Kidney (tissue), 14 donors: ENCODE results near the gene EIF2D. TPM values are rescaled to one million over a fixed set of nuclear protein-coding genes. Genes with fewer than 3 reads are reported as not detected.

ENCODE experiments used
- DNase-seq, 5 donors: peaks; one replicate each; pipeline ENCODE4 v3.0.0-alpha.2; 2013 to 2020
- FAIRE-seq: peaks from 2 replicates; lab custom pipeline; 2012; peaks lifted over from hg19 to GRCh38; lab: Jason Lieb, UNC
- H3K27ac ChIP-seq, 2 donors: one replicate each; pipeline ENCODE4 v1.7.0; 2013; ENCODE audit warnings: low read depth in 2 of 2, low read length in 2 of 2, inconsistent platforms in 1 of 2
- H3K27me3 ChIP-seq: one replicate; pipeline ENCODE4 v1.7.1; 2013; ENCODE audit warnings: low read length, inconsistent platforms; ENCODE audit not compliant: control insufficient read depth, insufficient read depth
- H3K36me3 ChIP-seq, 3 donors: one replicate each; pipeline versions ENCODE4 v1.7.0 to v1.7.1; 2013; ENCODE audit warnings: low read length in 3 of 3, control low read depth in 1 of 3, inconsistent platforms in 1 of 3; ENCODE audit not compliant: insufficient read depth in 3 of 3, control insufficient read depth in 2 of 3
- H3K4me1 ChIP-seq, 3 donors: one replicate each; pipeline versions ENCODE4 v1.7.0 to v1.7.1; 2013; ENCODE audit warnings: low read length in 3 of 3, inconsistent platforms in 1 of 3, low read depth in 1 of 3; ENCODE audit not compliant: control insufficient read depth in 2 of 3, insufficient read depth in 2 of 3
- H3K4me3 ChIP-seq, 3 donors: one replicate each; pipeline versions ENCODE4 v1.7.0 to v1.8.1; 2013; ENCODE audit warnings: low read length in 3 of 3, control low read depth in 1 of 3, inconsistent platforms in 1 of 3
- H3K9ac ChIP-seq, 3 donors: one replicate each; pipeline versions ENCODE4 v1.7.0 to v1.7.1; 2013; ENCODE audit warnings: low read length in 3 of 3, control low read depth in 1 of 3, inconsistent platforms in 1 of 3
- H3K9me3 ChIP-seq, 3 donors: one replicate each; pipeline versions ENCODE4 v1.7.0 to v1.7.1; 2013; ENCODE audit warnings: low read length in 3 of 3, control low read depth in 1 of 3, inconsistent platforms in 1 of 3; ENCODE audit not compliant: control insufficient read depth in 2 of 3, insufficient read depth in 1 of 3
- CTCF ChIP-seq: IDR thresholded peaks from 3 replicates; pipeline ENCODE4 v1.5.1; 2012; ENCODE audit warnings: mild to moderate bottlenecking, moderate library complexity, borderline replicate concordance; ENCODE audit not compliant: insufficient read depth; ENCODE audit errors: extremely low read depth
- intact Hi-C: fragments of 100-400 bp; cut with DNase I; formaldehyde crosslinking; loops from one replicate; pipeline ENCODE4 v1.11.1; 2022
- polyA plus RNA-seq: library from polyadenylated mRNA; stranded (reverse); fragments of 350-450 nt; fragmentation: Illumina TruSeq; extraction: RNeasy Lipid Tissue Mini Kit (QIAGEN cat#74804); gene quantifications from one replicate; pipeline ENCODE4 v1.2.3, GENCODE V29; 2014; ENCODE audit warnings: low read depth, low replicate concordance; ENCODE audit not compliant: insufficient read depth
- total RNA-seq: library from RNA; stranded (reverse); fragmentation: NEBNext Ultra II Directional; extraction: Animal tissue kit (Norgen Biotek cat#: 25700); gene quantifications from one replicate; pipeline ENCODE4 v1.2.1, GENCODE V29; 2021
- donor health status: control.
- donor health status: control.
- donor health status: control.
- donor health status: control.
- donor health status: control.
- donor health status: DM: yes; HTN: yes; CAD: no.
- donor health status: Normal renal cell carcinoma (clear cell type).

The EIF2D gene
- total and polyA plus RNA-seq, 2 donors from 2014 or later: 44.5 to 45.1 TPM

- H3K36me3 ChIP-seq: no peaks in the 10 kb centered on the region
- peak within 1 kb of the TSS; percentile 42 to 73 (median 68) for H3K9ac ChIP-seq
- no peaks in the 10 kb centered on the region for H3K27me3 ChIP-seq
- peak within 1 kb of the TSS; percentile 76 to 85 for H3K27ac ChIP-seq
- peak within 1 kb of the TSS; percentile 62 to 79 (median 70) for H3K4me3 ChIP-seq
- peaks cover 0 to 11% (median 6%) of the 10 kb centered on the region in 3 donors for H3K4me1 ChIP-seq
- TF ChIP-seq CTCF: no peak
- no peaks in the 10 kb centered on the region for H3K9me3 ChIP-seq
- DNase-seq (peak; percentile 91 to 98 (median 95)), FAIRE-seq (no peak)
- intact Hi-C loops: no loop called here
Observed at GRCh38 chr1:206635080-206635977, 23.1 kb upstream of the EIF2D start, which contains the start of gene DYRK3. TSS of gene DYRK3 (plus strand) at chr1:206635536. CDS start at chr1:206635704, 168 bp downstream.

- peak; percentile 90 for TF ChIP-seq CTCF
- peak; percentile 84 to 97 (median 93) for DNase-seq
- Histone ChIP-seq H3K36me3 (no peaks in the 10 kb centered on the region), H3K4me3 (peak overlapping the region; percentile 62 to 79 (median 70)), H3K27ac (peak overlapping the region; percentile 76 to 79), H3K27me3 (no peaks in the 10 kb centered on the region), H3K9ac (peak overlapping the region; percentile 6 to 72 (median 53)), H3K9me3 (no peaks in the 10 kb centered on the region), H3K4me1 (peaks cover 0 to 11% (median 6%) of the 10 kb centered on the region in 3 donors)
- no peak for FAIRE-seq
- intact Hi-C loops: no loop called here
Observed at GRCh38 chr1:206634365-206635079, 22.3 kb upstream of the EIF2D start.

- Histone ChIP-seq H3K27me3 (no peaks in the 10 kb centered on the region), H3K4me1 (peaks cover 0 to 11% (median 6%) of the 10 kb centered on the region in 3 donors), H3K9me3 (no peaks in the 10 kb centered on the region), H3K4me3 (no peak overlapping the region), H3K27ac (no peak overlapping the region), H3K9ac (no peak overlapping the region), H3K36me3 (no peaks in the 10 kb centered on the region)
- intact Hi-C loops: no loop called here
- DNase-seq (peak in 1 of 5 donors; percentile 19), FAIRE-seq (no peak)
- no peak for TF ChIP-seq CTCF
Observed at GRCh38 chr1:206633708-206634121, 21.4 kb upstream of the EIF2D start.
